OCI-LY3 (cell line): ENCODE measurements around the gene ZNF407.

Experiments
- EZH2phosphoT487 ChIP-seq: fragments of 200-600 bp; shearing (Covaris generic); IDR thresholded peaks from 2 replicates; pipeline ENCODE4 v1.6.1; 2018; ENCODE audit warnings: antibody characterized with exemption, mixed run types, low read depth
- TF ChIP-seq, protein P1 (sequence below): fragments of 200-600, 300-600 bp; sonication (generic); IDR thresholded peaks from 2 replicates; pipeline ENCODE4 v1.5.1; 2014; ENCODE audit warnings: antibody characterized with exemption, low read length, low read depth

DNA sequence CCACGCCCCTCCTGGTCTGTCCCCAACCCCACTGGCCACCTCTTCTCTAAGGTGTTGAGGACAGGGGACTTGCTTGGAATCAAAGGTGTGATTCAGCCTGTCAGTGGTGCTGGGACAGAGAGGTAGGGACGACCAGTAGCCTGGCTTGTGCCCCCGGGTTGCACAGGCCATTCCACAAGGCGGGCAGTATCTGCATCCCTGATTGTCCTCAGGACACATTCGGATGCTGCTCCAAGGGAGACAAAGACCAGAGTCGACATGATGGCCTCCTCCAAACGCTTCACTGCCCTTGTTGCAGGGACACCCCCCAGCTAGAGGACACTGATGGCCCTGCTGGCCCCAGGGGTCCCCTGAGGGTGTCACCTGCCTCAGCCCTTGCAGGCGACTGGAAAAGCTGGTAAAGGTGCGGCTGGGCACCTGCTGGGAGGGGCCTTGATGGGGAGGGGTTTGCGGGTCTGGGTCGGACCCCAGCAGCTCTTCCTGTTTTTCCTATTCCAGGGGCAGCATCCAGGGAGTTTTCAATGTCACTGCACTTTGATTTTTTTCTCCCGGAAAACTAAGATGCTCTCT, 513.3 kb downstream of the ZNF407 start:
- TF ChIP-seq, protein P1, sequence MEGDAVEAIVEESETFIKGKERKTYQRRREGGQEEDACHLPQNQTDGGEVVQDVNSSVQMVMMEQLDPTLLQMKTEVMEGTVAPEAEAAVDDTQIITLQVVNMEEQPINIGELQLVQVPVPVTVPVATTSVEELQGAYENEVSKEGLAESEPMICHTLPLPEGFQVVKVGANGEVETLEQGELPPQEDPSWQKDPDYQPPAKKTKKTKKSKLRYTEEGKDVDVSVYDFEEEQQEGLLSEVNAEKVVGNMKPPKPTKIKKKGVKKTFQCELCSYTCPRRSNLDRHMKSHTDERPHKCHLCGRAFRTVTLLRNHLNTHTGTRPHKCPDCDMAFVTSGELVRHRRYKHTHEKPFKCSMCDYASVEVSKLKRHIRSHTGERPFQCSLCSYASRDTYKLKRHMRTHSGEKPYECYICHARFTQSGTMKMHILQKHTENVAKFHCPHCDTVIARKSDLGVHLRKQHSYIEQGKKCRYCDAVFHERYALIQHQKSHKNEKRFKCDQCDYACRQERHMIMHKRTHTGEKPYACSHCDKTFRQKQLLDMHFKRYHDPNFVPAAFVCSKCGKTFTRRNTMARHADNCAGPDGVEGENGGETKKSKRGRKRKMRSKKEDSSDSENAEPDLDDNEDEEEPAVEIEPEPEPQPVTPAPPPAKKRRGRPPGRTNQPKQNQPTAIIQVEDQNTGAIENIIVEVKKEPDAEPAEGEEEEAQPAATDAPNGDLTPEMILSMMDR, result no peak
- TF ChIP-seq EZH2phosphoT487, result no peak
